ENCODE measurements around the gene ZNF766.
"Not testable (repeated sequence)": the region's sequence is repeated elsewhere in the genome, so short reads cannot be mapped to it uniquely, and the experiment has no call there.

The ZNF766 gene

GRCh38 chr19:52291781-52292180 is 22.4 kb downstream of the ZNF766 start:
- Histone ChIP-seq H3K36me3 (ENCODE audit: low read depth) (peaks cover 38% of the 10 kb centered on the region), H3K27ac (ENCODE audit: poor library complexity, severe bottlenecking) (no peak overlapping the region), H3K4me1 (ENCODE audit: insufficient read depth, poor library complexity, severe bottlenecking) (no peaks in the 10 kb centered on the region), H3K4me3 (ENCODE audit: severe bottlenecking) (no peak overlapping the region), H3K27me3 (ENCODE audit: insufficient read depth, poor library complexity, severe bottlenecking) (no peaks in the 10 kb centered on the region), H3K9me3 (ENCODE audit: severe bottlenecking) (peaks cover 9% of the 10 kb centered on the region)
- DNase-seq (ENCODE audit: low spot score) (no peak), ATAC-seq (ENCODE audit: low read depth) (no peak)
- no peak for TF ChIP-seq CTCF (IDR thresholded peaks at IDR 0.05; ENCODE audit: poor library complexity, severe bottlenecking)

GRCh38 chr19:52292946-52293345 is 23.6 kb downstream of the ZNF766 start:
- DNase-seq (ENCODE audit: low spot score); H3K27ac ChIP-seq (ENCODE audit: poor library complexity, severe bottlenecking); H3K9me3 ChIP-seq (ENCODE audit: severe bottlenecking); H3K27me3 ChIP-seq (ENCODE audit: insufficient read depth, poor library complexity, severe bottlenecking); H3K4me3 ChIP-seq (ENCODE audit: severe bottlenecking); H3K4me1 ChIP-seq (ENCODE audit: insufficient read depth, poor library complexity, severe bottlenecking); ATAC-seq (ENCODE audit: low read depth): not testable (repeated sequence)
- H3K36me3 ChIP-seq (ENCODE audit: low read depth) = peaks cover 31% of the 10 kb centered on the region

- TF ChIP-seq CTCF (IDR thresholded peaks at IDR 0.05; ENCODE audit: poor library complexity, severe bottlenecking) = no peak
- Histone ChIP-seq H3K4me3 (ENCODE audit: severe bottlenecking) (peak overlapping the region; percentile 98), H3K27ac (ENCODE audit: poor library complexity, severe bottlenecking) (no peak overlapping the region), H3K27me3 (ENCODE audit: insufficient read depth, poor library complexity, severe bottlenecking) (no peaks in the 10 kb centered on the region), H3K9me3 (ENCODE audit: severe bottlenecking) (peaks cover 3% of the 10 kb centered on the region), H3K4me1 (ENCODE audit: insufficient read depth, poor library complexity, severe bottlenecking) (no peaks in the 10 kb centered on the region), H3K36me3 (ENCODE audit: low read depth) (peaks cover 23% of the 10 kb centered on the region)
- DNase-seq (ENCODE audit: low spot score) (no peak), ATAC-seq (ENCODE audit: low read depth) (peak; percentile 11; the same call in 2 of the 3 replicates)
Observed at GRCh38 chr19:52296400-52296772, 27.0 kb downstream of the ZNF766 start.

- Histone ChIP-seq H3K4me3 (ENCODE audit: severe bottlenecking) (peak within 1 kb of the TSS; percentile 98), H3K36me3 (ENCODE audit: low read depth) (peaks cover 29% of the 10 kb centered on the region), H3K4me1 (ENCODE audit: insufficient read depth, poor library complexity, severe bottlenecking) (no peaks in the 10 kb centered on the region), H3K27ac (ENCODE audit: poor library complexity, severe bottlenecking) (peak within 1 kb of the TSS; percentile 38), H3K27me3 (ENCODE audit: insufficient read depth, poor library complexity, severe bottlenecking) (no peaks in the 10 kb centered on the region), H3K9me3 (ENCODE audit: severe bottlenecking) (peaks cover 3% of the 10 kb centered on the region)
- no peak for TF ChIP-seq CTCF (IDR thresholded peaks at IDR 0.05; ENCODE audit: poor library complexity, severe bottlenecking)
- peak; percentile 79 for ATAC-seq (ENCODE audit: low read depth)
- DNase-seq (ENCODE audit: low spot score) = peak; percentile 74
Observed at GRCh38 chr19:52296773-52297600, 27.6 kb downstream of the ZNF766 start, which contains the start of gene ZNF480. TSS of gene ZNF480 (plus strand) at chr19:52297169. CDS start at chr19:52300413, 3,244 bp downstream.

GRCh38 chr19:52297601-52298364 is 28.4 kb downstream of the ZNF766 start:
- H3K36me3 ChIP-seq (ENCODE audit: low read depth) = peaks cover 37% of the 10 kb centered on the region
- H3K4me1 ChIP-seq (ENCODE audit: insufficient read depth, poor library complexity, severe bottlenecking) = no peaks in the 10 kb centered on the region
- peak overlapping the region; percentile 38 for H3K27ac ChIP-seq (ENCODE audit: poor library complexity, severe bottlenecking)
- ATAC-seq (ENCODE audit: low read depth) (no peak; the same call in 1 of the 3 replicates), DNase-seq (ENCODE audit: low spot score) (no peak)
- H3K4me3 ChIP-seq (ENCODE audit: severe bottlenecking) = peak overlapping the region; percentile 98
- no peak for TF ChIP-seq CTCF (IDR thresholded peaks at IDR 0.05; ENCODE audit: poor library complexity, severe bottlenecking)
- no peaks in the 10 kb centered on the region for H3K27me3 ChIP-seq (ENCODE audit: insufficient read depth, poor library complexity, severe bottlenecking)
- no peaks in the 10 kb centered on the region for H3K9me3 ChIP-seq (ENCODE audit: severe bottlenecking)
